Esophagus squamous epithelium (tissue), 5 donors: ENCODE results near the gene ACHE. TPM values are rescaled to one million over a fixed set of nuclear protein-coding genes. Genes with fewer than 3 reads are reported as not detected.
"Not testable (repeated sequence)": the region's sequence is repeated elsewhere in the genome, so short reads cannot be mapped to it uniquely, and the experiment has no call there.

ENCODE experiments used
- DNase-seq: peaks from one replicate; lab custom pipeline; 2025; lab: John Stamatoyannopoulos, UW
- H3K27ac ChIP-seq, 4 donors: fragments of 200-600 bp; sonication (generic); one replicate each; pipeline ENCODE4 v1.5.1; 2016 to 2019; ENCODE audit warnings: mild to moderate bottlenecking in 1 of 4
- H3K27me3 ChIP-seq, 4 donors: fragments of 200-600 bp; sonication (generic); 1 replicate in 3 of 4; 2 replicates in 1 of 4; pipeline versions ENCODE4 v1.5.1 to v1.6.0; 2017 to 2021; ENCODE audit warnings: antibody characterized with exemption in 1 of 4
- H3K36me3 ChIP-seq, 3 donors: fragments of 200-600 bp; sonication (generic); one replicate each; pipeline ENCODE4 v1.5.1; 2016 to 2019
- H3K4me1 ChIP-seq, 3 donors: fragments of 200-600 bp; sonication (generic); one replicate each; pipeline ENCODE4 v1.5.1; 2017 to 2019
- H3K4me3 ChIP-seq, 4 donors: fragments of 200-600 bp; sonication (generic); 1 replicate in 3 of 4; 2 replicates in 1 of 4; pipeline ENCODE4 v1.5.1; 2016 to 2019; ENCODE audit warnings: mild to moderate bottlenecking in 2 of 4, moderate library complexity in 1 of 4
- H3K9me3 ChIP-seq, 3 donors: fragments of 200-600 bp; sonication (generic); one replicate each; pipeline ENCODE4 v1.5.1; 2016 to 2019
- CTCF ChIP-seq, 6 experiments: fragments of 450-650 bp in 4 of 6; fragments of 200-600 bp in 2 of 6; sonication (generic) in 2 of 6; IDR thresholded peaks; one replicate each; pipeline ENCODE4 v1.5.1; 2016 to 2019; ENCODE audit warnings: antibody characterized with exemption in 6 of 6, mild to moderate bottlenecking in 4 of 6, moderate library complexity in 4 of 6
- POLR2A ChIP-seq, 4 donors: fragments of 450-650 bp; IDR thresholded peaks; one replicate each; pipeline ENCODE4 v1.6.1; 2017; ENCODE audit warnings: antibody characterized with exemption in 4 of 4, mild to moderate bottlenecking in 4 of 4, moderate library complexity in 3 of 4
- WGBS, 2 donors: methylation state at CpG; one replicate each; pipeline ENCODE4 v1.1.5; 2018; 5-methylcytosine and 5-hydroxymethylcytosine counted together
- intact Hi-C: fragments of 100-400 bp; cut with DNase I; formaldehyde crosslinking; loops from one replicate; pipeline ENCODE4 v1.15.0; 2022
- total RNA-seq, 4 donors: library from RNA; depleted of rRNA; stranded (reverse); fragments of >200 nt; gene quantifications; one replicate each; pipeline ENCODE4 v1.1.0, GENCODE V29; 2016
- donor health status: DM: yes; HTN: yes; CAD: no.

The ACHE gene
- total RNA-seq, 4 donors from 2014 or later, result 0.22 to 1.5 (median 1.3) TPM

- DNase-seq, result no peak
- no peak for TF ChIP-seq POLR2A (IDR thresholded peaks at IDR 0.05)
- no peak for TF ChIP-seq CTCF (IDR thresholded peaks at IDR 0.05)
- H3K27ac ChIP-seq, result no peak overlapping the region
- no peaks in the 10 kb centered on the region for H3K36me3 ChIP-seq
- 77% methylated on average over 8 of the region's 8 CpGs for WGBS, 2 donors
- peaks cover 0 to 11% (median 0%) of the 10 kb centered on the region in 4 donors for H3K27me3 ChIP-seq
- intact Hi-C loops, result no loop called here
- peaks cover 0 to 7% (median 0%) of the 10 kb centered on the region in 3 donors for H3K4me1 ChIP-seq
- no peaks in the 10 kb centered on the region for H3K9me3 ChIP-seq
- H3K4me3 ChIP-seq, result no peak overlapping the region
Observed at GRCh38 chr7:100914879-100915447, 19.3 kb upstream of the ACHE start.

GRCh38 chr7:100914208-100914878, 18.7 kb upstream of the ACHE start:
- no peak for DNase-seq
- 83 to 86% methylated on average over 11 to 14 of the region's 15 CpGs for WGBS, 2 donors
- TF ChIP-seq CTCF (IDR thresholded peaks at IDR 0.05), result no peak
- no peak for TF ChIP-seq POLR2A (IDR thresholded peaks at IDR 0.05)
- Histone ChIP-seq H3K27me3 (peaks cover 0 to 9% (median 0%) of the 10 kb centered on the region in 4 donors), H3K4me3 (no peak overlapping the region), H3K27ac (no peak overlapping the region), H3K4me1 (peaks cover 0 to 7% (median 0%) of the 10 kb centered on the region in 3 donors), H3K36me3 (no peaks in the 10 kb centered on the region), H3K9me3 (no peaks in the 10 kb centered on the region)
- intact Hi-C loops, result no loop called here

GRCh38 chr7:100911484-100911883, 15.8 kb upstream of the ACHE start:
- H3K36me3 ChIP-seq, result no peaks in the 10 kb centered on the region

GRCh38 chr7:100910443-100910842, 14.8 kb upstream of the ACHE start:
- H3K27ac ChIP-seq, H3K9me3 ChIP-seq, H3K4me1 ChIP-seq, intact Hi-C loops, DNase-seq, H3K36me3 ChIP-seq, H3K27me3 ChIP-seq, H3K4me3 ChIP-seq: not testable (repeated sequence)
- 71 to 75% methylated on average over 7 of the region's 7 CpGs for WGBS, 2 donors

More at GRCh38 chr7:100911484-100911883, 15.8 kb upstream of the ACHE start:
- WGBS, 2 donors, result 78 to 79% methylated on average over 3 of the region's 3 CpGs
- intact Hi-C loops, result no loop called here
- TF ChIP-seq POLR2A (IDR thresholded peaks at IDR 0.05), result no peak
- no peak for TF ChIP-seq CTCF (IDR thresholded peaks at IDR 0.05)
- no peak for DNase-seq
- Histone ChIP-seq H3K27ac (no peak overlapping the region), H3K4me3 (no peak overlapping the region), H3K4me1 (peaks cover 0 to 6% (median 0%) of the 10 kb centered on the region in 3 donors), H3K27me3 (peaks cover 0 to 5% (median 0%) of the 10 kb centered on the region in 4 donors), H3K9me3 (no peaks in the 10 kb centered on the region)

- Histone ChIP-seq H3K27ac (no peak overlapping the region), H3K4me1 (no peaks in the 10 kb centered on the region), H3K27me3 (peaks cover 0 to 5% (median 0%) of the 10 kb centered on the region in 4 donors), H3K36me3 (no peaks in the 10 kb centered on the region), H3K4me3 (no peak overlapping the region), H3K9me3 (no peaks in the 10 kb centered on the region)
- 88 to 98% methylated on average over 5 of the region's 5 CpGs for WGBS, 2 donors
- intact Hi-C loops, result no loop called here
- DNase-seq, result no peak
- no peak for TF ChIP-seq POLR2A (IDR thresholded peaks at IDR 0.05)
- TF ChIP-seq CTCF (IDR thresholded peaks at IDR 0.05), result no peak
Observed at GRCh38 chr7:100908512-100908911, 12.8 kb upstream of the ACHE start.
